SK-N-SH (cell line): ENCODE data around the gene RRAD.

Experiments used
- NRF1 ChIP-seq: IDR thresholded peaks from 2 replicates; pipeline ENCODE4 v1.6.1; 2012; ENCODE audit warnings: low read depth, mild to moderate bottlenecking, low read length
- POLR2AphosphoS5 ChIP-seq: IDR thresholded peaks from 2 replicates; pipeline ENCODE4 v1.6.1; 2012; ENCODE audit warnings: low read depth, low read length
- TF ChIP-seq, protein P1 (sequence below): fragments of 200-600 bp; sonication (generic); IDR thresholded peaks from 2 replicates; pipeline ENCODE4 v1.6.1; 2017; ENCODE audit warnings: antibody characterized with exemption, mild to moderate bottlenecking, moderate library complexity
- TF ChIP-seq, protein P2 (sequence below): IDR thresholded peaks from 2 replicates; pipeline ENCODE4 v1.4.0; 2012; ENCODE audit warnings: low read depth
- TF ChIP-seq, protein P3 (sequence below): fragments of 150-350 bp; IDR thresholded peaks from 2 replicates; pipeline ENCODE4 v1.6.1; 2017; ENCODE audit warnings: antibody characterized with exemption, low read length, low read depth, borderline replicate concordance

DNA sequence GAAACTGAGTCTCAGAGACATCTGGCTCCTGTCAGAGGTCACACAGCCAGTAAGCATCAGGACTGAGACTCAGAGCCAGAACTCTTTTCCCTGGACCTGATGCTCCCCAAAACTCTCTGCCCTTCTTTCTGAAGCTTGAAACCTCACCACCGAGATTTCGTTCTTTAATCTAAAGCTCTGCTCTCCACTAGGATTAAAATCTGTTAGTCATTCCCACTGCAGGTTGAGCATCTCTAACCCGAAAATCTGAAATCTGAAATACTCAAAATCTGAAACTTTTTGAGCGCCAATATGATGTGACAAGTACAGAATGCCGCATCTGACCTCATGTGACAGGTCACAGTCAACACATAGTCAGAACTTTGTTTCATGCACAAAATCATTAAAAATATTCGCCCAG lies 8.8 kb downstream of the RRAD start:
- TF ChIP-seq, protein P1, sequence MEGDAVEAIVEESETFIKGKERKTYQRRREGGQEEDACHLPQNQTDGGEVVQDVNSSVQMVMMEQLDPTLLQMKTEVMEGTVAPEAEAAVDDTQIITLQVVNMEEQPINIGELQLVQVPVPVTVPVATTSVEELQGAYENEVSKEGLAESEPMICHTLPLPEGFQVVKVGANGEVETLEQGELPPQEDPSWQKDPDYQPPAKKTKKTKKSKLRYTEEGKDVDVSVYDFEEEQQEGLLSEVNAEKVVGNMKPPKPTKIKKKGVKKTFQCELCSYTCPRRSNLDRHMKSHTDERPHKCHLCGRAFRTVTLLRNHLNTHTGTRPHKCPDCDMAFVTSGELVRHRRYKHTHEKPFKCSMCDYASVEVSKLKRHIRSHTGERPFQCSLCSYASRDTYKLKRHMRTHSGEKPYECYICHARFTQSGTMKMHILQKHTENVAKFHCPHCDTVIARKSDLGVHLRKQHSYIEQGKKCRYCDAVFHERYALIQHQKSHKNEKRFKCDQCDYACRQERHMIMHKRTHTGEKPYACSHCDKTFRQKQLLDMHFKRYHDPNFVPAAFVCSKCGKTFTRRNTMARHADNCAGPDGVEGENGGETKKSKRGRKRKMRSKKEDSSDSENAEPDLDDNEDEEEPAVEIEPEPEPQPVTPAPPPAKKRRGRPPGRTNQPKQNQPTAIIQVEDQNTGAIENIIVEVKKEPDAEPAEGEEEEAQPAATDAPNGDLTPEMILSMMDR = no peak
- TF ChIP-seq POLR2AphosphoS5 (no peak), NRF1 (no peak)
- TF ChIP-seq, protein P2, sequence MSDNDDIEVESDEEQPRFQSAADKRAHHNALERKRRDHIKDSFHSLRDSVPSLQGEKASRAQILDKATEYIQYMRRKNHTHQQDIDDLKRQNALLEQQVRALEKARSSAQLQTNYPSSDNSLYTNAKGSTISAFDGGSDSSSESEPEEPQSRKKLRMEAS = no peak
- TF ChIP-seq, protein P3, sequence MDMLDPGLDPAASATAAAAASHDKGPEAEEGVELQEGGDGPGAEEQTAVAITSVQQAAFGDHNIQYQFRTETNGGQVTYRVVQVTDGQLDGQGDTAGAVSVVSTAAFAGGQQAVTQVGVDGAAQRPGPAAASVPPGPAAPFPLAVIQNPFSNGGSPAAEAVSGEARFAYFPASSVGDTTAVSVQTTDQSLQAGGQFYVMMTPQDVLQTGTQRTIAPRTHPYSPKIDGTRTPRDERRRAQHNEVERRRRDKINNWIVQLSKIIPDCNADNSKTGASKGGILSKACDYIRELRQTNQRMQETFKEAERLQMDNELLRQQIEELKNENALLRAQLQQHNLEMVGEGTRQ = no peak
